HepG2 (cell line): Measurements from ENCODE around the gene SOWAHA. TPM values are rescaled to one million over a fixed set of nuclear protein-coding genes. Genes with fewer than 3 reads are reported as not detected.

Experiments used
- CAMTA2 ChIP-seq: sonication (generic); formaldehyde crosslinking; IDR thresholded peaks from 2 replicates; pipeline ENCODE4 v1.4.0; 2020; ENCODE audit warnings: mild to moderate bottlenecking, missing genetic modification reagents, borderline replicate concordance
- CHCHD3 ChIP-seq: sonication (generic); formaldehyde crosslinking; IDR thresholded peaks from 2 replicates; pipeline ENCODE4 v1.8.0; 2022; ENCODE audit warnings: mild to moderate bottlenecking, missing genetic modification reagents, moderate library complexity
- KLF15 ChIP-seq: sonication (generic); formaldehyde crosslinking; IDR thresholded peaks from 2 replicates; pipeline ENCODE4 v1.8.1; 2023; ENCODE audit warnings: borderline replicate concordance, mild to moderate bottlenecking, inconsistent platforms, missing genetic modification reagents, mixed read lengths
- POLR2AphosphoS2 ChIP-seq: IDR thresholded peaks from 2 replicates; pipeline ENCODE4 v1.6.1; 2011; ENCODE audit warnings: low read depth, low read length, improper control_type of control experiment
- SP1 ChIP-seq, 2 experiments: fragments of 450-650 bp in 1 of 2; sonication (generic) in 1 of 2; formaldehyde crosslinking in 1 of 2; IDR thresholded peaks; 2 replicates each; pipeline versions ENCODE4 v1.4.0 to v1.6.1; 2016 to 2020; ENCODE audit warnings: missing genetic modification reagents in 1 of 2
- XBP1 ChIP-seq: sonication (generic); formaldehyde crosslinking; IDR thresholded peaks from 2 replicates; pipeline ENCODE4 v1.5.0; 2020; ENCODE audit warnings: missing genetic modification reagents
- ZNF101 ChIP-seq: sonication (generic); formaldehyde crosslinking; IDR thresholded peaks from 2 replicates; pipeline ENCODE4 v1.4.0; 2020; ENCODE audit warnings: mild to moderate bottlenecking, low read depth, missing genetic modification reagents, borderline replicate concordance
- ZNF17 ChIP-seq: sonication (generic); formaldehyde crosslinking; IDR thresholded peaks from 2 replicates; pipeline ENCODE4 v1.5.0; 2020; ENCODE audit warnings: mild to moderate bottlenecking, missing genetic modification reagents
- ZNF317 ChIP-seq: sonication (generic); formaldehyde crosslinking; IDR thresholded peaks from 2 replicates; pipeline ENCODE4 v1.5.0; 2020; ENCODE audit warnings: mild to moderate bottlenecking, missing genetic modification reagents
- ZNF564 ChIP-seq: sonication (generic); formaldehyde crosslinking; IDR thresholded peaks from 2 replicates; pipeline ENCODE4 v1.8.1; 2023; ENCODE audit warnings: mild to moderate bottlenecking, missing genetic modification reagents
- ZNF775 ChIP-seq: sonication (generic); formaldehyde crosslinking; IDR thresholded peaks from 2 replicates; pipeline ENCODE4 v1.4.0; 2020; ENCODE audit warnings: missing genetic modification reagents, mild to moderate bottlenecking, moderate library complexity, borderline replicate concordance
- ZSCAN9 ChIP-seq: IDR thresholded peaks from 2 replicates; pipeline ENCODE4 v1.6.1; 2016; ENCODE audit warnings: borderline replicate concordance
- polyA plus RNA-seq, 8 experiments: library from polyadenylated mRNA; depleted of rRNA in 3 of 8; stranded (reverse) in 7 of 8; unstranded in 1 of 8; fragments of >200 nt; fragmentation: Illumina TruSeq in 4 of 8; extraction: Trizol in 4 of 8; gene quantifications; 2 replicates each; pipeline versions ENCODE4 v1.2.1 to v1.2.3, GENCODE V29; 2011 to 2016; ENCODE audit warnings: low read depth in 4 of 8, missing spikeins in 1 of 8, mixed read lengths in 1 of 8; ENCODE audit not compliant: insufficient read depth in 1 of 8
- total RNA-seq, 5 experiments: library from RNA; depleted of rRNA; stranded (reverse); fragments of >200 nt; fragmentation: Illumina TruSeq; extraction: Trizol; gene quantifications; 2 replicates each; pipeline ENCODE4 v1.2.3, GENCODE V29; 2016; ENCODE audit warnings: low read depth in 1 of 5
- TF ChIP-seq, protein P1 (sequence below): sonication (generic); formaldehyde crosslinking; IDR thresholded peaks from 2 replicates; pipeline ENCODE4 v1.4.0; 2020; ENCODE audit warnings: missing genetic modification reagents
- TF ChIP-seq, protein P2 (sequence below): sonication (generic); formaldehyde crosslinking; IDR thresholded peaks from 2 replicates; pipeline ENCODE4 v1.5.0; 2020; ENCODE audit warnings: missing genetic modification reagents
- TF ChIP-seq, protein P3 (sequence below): sonication (generic); formaldehyde crosslinking; IDR thresholded peaks from 2 replicates; pipeline ENCODE4 v1.5.0; 2020; ENCODE audit warnings: missing genetic modification reagents
- TF ChIP-seq, protein P4 (sequence below): sonication (generic); formaldehyde crosslinking; IDR thresholded peaks from 2 replicates; pipeline ENCODE4 v1.5.0; 2020; ENCODE audit warnings: missing genetic modification reagents, mild to moderate bottlenecking, borderline replicate concordance

Gene SOWAHA
- total and polyA plus RNA-seq, 2 of the 13 experiments (the other 11 are each of a cell fraction or from before 2014, with no cell fraction given): 0.95 to 1.9 TPM

DNA sequence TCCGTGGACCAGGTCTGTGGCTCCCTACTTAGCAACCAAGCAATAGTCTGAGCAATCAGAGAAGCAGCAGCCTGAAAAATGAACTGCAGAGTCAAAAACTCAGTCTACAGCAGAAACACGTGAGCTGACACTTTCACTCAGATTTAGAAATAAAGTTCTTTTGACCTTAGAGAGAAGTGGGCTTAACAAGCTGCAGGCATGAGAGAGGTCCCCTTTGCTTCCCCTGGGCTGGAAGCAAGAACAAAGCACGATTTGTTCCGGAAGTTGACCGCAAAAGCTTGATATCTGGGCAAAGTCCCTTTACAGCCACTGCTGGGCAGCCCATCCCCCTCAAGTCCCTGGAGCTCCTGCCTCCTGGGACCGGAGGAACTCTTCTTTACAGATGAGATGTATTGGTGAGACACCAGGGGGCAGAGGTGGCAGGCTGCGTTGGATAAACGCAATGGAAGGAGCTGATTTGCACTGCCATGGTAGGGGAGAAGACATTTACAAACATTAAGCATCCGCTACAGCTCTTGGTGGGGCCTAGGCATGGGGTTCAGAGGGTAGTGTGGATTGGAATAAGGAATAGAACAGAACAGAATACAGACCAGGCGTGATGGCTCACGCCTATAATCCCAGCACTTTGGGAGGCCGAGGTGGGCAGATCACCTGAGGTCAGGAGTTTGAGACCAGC lies 5.8 kb upstream of the SOWAHA start (continued):
- TF ChIP-seq POLR2AphosphoS2 (no peak), ZNF775 (CRISPR knock-in tag) (no peak), KLF15 (CRISPR knock-in tag) (no peak), XBP1 (CRISPR knock-in tag) (no peak), ZNF317 (0 out of 2 replicates have a peak, but pooled peaks have one; percentile 33), ZNF564 (CRISPR knock-in tag) (peak; percentile 80), SP1 (IDR thresholded peaks at IDR 0.05) (no peak), SP1 (CRISPR knock-in tag; IDR thresholded peaks at IDR 0.05) (no peak), ZNF101 (CRISPR knock-in tag) (no peak), ZNF17 (CRISPR knock-in tag) (no peak), ZSCAN9 (CRISPR knock-in tag) (0 out of 2 replicates have a peak, but pooled peaks have one; percentile 41), CAMTA2 (no peak), CHCHD3 (CRISPR knock-in tag) (no peak)
- TF ChIP-seq, protein P1, sequence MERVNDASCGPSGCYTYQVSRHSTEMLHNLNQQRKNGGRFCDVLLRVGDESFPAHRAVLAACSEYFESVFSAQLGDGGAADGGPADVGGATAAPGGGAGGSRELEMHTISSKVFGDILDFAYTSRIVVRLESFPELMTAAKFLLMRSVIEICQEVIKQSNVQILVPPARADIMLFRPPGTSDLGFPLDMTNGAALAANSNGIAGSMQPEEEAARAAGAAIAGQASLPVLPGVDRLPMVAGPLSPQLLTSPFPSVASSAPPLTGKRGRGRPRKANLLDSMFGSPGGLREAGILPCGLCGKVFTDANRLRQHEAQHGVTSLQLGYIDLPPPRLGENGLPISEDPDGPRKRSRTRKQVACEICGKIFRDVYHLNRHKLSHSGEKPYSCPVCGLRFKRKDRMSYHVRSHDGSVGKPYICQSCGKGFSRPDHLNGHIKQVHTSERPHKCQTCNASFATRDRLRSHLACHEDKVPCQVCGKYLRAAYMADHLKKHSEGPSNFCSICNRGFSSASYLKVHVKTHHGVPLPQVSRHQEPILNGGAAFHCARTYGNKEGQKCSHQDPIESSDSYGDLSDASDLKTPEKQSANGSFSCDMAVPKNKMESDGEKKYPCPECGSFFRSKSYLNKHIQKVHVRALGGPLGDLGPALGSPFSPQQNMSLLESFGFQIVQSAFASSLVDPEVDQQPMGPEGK (CRISPR knock-in tag): 0 out of 2 replicates have a peak, but pooled peaks have one; percentile 42
- TF ChIP-seq, protein P2, sequence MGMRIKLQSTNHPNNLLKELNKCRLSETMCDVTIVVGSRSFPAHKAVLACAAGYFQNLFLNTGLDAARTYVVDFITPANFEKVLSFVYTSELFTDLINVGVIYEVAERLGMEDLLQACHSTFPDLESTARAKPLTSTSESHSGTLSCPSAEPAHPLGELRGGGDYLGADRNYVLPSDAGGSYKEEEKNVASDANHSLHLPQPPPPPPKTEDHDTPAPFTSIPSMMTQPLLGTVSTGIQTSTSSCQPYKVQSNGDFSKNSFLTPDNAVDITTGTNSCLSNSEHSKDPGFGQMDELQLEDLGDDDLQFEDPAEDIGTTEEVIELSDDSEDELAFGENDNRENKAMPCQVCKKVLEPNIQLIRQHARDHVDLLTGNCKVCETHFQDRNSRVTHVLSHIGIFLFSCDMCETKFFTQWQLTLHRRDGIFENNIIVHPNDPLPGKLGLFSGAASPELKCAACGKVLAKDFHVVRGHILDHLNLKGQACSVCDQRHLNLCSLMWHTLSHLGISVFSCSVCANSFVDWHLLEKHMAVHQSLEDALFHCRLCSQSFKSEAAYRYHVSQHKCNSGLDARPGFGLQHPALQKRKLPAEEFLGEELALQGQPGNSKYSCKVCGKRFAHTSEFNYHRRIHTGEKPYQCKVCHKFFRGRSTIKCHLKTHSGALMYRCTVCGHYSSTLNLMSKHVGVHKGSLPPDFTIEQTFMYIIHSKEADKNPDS (CRISPR knock-in tag): 0 out of 2 replicates have a peak, but pooled peaks have one; percentile 67
- TF ChIP-seq, protein P3, sequence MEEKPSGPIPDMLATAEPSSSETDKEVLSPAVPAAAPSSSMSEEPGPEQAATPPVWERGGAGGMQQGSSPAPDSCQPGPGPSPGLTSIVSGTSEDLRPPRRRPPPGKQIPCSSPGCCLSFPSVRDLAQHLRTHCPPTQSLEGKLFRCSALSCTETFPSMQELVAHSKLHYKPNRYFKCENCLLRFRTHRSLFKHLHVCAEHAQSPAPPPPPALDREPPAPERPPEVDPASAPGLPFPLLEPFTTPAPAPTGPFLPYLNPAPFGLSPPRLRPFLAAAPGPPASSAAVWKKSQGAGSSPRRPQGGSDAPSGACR (CRISPR knock-in tag): peak; percentile 83
- TF ChIP-seq, protein P4, sequence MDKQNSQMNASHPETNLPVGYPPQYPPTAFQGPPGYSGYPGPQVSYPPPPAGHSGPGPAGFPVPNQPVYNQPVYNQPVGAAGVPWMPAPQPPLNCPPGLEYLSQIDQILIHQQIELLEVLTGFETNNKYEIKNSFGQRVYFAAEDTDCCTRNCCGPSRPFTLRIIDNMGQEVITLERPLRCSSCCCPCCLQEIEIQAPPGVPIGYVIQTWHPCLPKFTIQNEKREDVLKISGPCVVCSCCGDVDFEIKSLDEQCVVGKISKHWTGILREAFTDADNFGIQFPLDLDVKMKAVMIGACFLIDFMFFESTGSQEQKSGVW: no peak
